Choroid plexus epithelial cell (primary cell): Measurements from ENCODE around the gene RNF113B.

ENCODE experiments used
- DNase-seq: peaks from one replicate; pipeline ENCODE4 v3.0.0-alpha.2; 2010; ENCODE audit warnings: low read depth
- H3K4me3 ChIP-seq: 2 replicates; pipeline ENCODE4 v1.5.1; 2011; ENCODE audit warnings: low read depth, mild to moderate bottlenecking, control low read depth, low read length, moderate library complexity
- TF ChIP-seq, protein P1 (sequence below): conservative IDR thresholded peaks from 2 replicates; pipeline ENCODE4 v1.5.1; 2011; ENCODE audit warnings: low read depth, mild to moderate bottlenecking, control low read depth, inconsistent platforms, low read length, moderate library complexity

RNF113B gene

DNA sequence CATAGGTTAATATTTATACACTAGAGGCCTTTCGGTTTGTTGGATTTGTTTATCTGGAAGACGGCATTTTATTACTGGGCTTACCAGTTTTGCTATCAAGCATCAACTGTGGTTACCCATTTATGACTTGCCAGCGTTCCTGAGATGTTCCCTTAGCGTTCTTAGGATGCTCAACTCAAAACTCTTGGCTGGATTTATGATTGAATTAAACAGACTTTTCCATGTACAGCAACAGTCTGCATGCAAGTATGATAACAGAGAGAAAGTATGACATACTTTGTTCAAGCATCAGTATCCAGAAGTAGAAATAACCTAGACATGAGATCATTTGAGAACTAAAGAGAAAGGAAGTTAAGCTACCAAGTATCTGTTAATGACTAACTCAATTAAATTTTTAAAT, 29.9 kb upstream of the RNF113B start:
- TF ChIP-seq, protein P1, sequence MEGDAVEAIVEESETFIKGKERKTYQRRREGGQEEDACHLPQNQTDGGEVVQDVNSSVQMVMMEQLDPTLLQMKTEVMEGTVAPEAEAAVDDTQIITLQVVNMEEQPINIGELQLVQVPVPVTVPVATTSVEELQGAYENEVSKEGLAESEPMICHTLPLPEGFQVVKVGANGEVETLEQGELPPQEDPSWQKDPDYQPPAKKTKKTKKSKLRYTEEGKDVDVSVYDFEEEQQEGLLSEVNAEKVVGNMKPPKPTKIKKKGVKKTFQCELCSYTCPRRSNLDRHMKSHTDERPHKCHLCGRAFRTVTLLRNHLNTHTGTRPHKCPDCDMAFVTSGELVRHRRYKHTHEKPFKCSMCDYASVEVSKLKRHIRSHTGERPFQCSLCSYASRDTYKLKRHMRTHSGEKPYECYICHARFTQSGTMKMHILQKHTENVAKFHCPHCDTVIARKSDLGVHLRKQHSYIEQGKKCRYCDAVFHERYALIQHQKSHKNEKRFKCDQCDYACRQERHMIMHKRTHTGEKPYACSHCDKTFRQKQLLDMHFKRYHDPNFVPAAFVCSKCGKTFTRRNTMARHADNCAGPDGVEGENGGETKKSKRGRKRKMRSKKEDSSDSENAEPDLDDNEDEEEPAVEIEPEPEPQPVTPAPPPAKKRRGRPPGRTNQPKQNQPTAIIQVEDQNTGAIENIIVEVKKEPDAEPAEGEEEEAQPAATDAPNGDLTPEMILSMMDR, result no peak
- no peak overlapping the region for H3K4me3 ChIP-seq
- peak; percentile 94 for DNase-seq

DNA sequence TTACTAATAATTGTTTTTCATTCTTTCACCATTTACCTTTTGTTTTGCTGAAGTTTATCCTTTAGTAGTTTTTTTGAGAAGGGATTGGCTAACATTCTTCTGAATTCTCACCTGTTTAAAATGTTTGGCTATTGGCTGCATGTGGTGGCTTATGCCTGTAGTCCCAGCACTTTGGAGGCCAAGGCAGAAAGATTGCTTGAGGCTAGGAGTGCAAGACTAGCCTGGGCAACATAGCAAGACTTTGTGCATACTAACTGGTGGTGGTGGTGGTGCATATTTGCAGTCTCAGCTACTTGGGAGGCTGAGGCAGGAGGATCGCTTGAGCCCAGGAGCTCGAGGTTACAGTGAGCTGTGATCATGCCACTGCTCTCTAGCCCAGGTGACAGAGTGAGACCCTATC, 27.5 kb upstream of the RNF113B start:
- TF ChIP-seq, protein P1, result no peak
- no peak for DNase-seq

DNA sequence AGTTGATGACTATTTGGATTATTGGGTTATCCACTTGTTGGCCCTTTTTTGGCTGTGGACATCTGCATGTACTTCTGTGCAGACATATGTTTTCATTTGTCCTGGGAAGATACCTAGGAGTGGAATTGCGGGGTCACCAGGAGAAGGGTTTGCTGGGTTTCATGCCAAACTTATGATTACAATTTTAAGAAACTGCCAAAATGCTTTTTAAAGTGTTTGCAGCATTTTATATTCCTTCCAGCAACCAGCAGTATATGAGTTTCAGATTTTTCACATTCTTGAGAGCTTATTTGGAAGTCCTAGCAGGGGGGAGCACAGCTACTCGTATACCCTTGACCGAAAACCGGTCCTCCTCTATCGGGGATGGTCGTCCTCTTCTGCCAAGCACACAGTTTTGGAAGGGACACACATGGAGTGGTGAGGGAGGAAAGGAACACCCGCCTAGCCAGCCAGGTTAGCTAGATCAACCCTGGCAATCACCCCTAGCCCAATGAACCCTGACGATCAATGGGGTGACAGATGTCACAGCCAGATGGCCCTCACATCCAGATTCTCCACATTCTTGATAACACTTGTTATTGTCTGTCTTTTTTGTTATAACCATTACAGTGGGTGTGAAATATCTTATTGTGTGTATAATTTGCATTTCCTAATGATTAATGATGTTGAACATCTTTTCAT, 26.7 kb upstream of the RNF113B start:
- TF ChIP-seq, protein P1, result no peak
- no peak overlapping the region for H3K4me3 ChIP-seq
- no peak for DNase-seq

More for the DNA sequence above, 27.5 kb upstream of the RNF113B start:
- H3K4me3 ChIP-seq, result no peak overlapping the region

DNA sequence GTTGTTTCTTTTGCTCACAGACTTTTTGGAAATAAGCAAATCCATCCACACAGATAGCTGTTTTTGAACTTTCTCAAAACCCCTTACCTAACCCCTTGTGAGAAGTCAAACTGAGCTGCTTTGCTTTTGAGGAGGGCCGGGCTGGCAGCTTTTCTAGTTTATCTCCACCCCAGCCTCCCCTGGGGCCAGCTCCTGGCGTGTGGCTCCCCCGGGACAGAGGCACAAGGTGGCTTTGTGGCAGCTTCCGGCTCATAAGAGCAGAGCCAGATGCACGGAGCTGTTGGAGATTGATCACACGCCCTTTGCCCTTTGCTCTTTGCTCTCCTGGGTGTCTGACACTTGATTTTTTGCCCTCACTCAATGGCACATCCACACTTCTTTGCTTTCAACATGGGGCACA, 24.9 kb upstream of the RNF113B start:
- no peak for DNase-seq
- TF ChIP-seq, protein P1, result no peak
- H3K4me3 ChIP-seq, result no peak overlapping the region

DNA sequence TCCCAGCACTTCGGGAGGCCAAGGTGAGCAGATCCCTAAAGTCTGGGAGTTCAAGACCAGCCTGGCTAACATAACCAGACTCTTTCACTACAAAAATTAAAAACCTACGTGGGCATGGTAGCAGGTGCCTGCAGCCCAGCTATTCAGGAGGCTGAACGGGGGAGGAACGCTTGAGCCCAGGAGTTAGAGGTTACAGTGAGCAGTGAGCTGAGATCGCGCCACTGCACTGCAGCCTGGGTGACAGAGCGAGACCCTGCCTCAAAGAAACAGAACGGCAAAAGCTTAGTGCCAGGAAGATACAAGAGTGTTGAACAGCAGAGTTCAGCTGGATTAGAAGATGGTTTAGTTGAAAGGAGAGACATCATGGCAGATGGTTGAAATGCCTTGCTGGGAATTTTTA, 24.1 kb upstream of the RNF113B start:
- TF ChIP-seq, protein P1, result no peak
- no peak overlapping the region for H3K4me3 ChIP-seq
- no peak for DNase-seq

DNA sequence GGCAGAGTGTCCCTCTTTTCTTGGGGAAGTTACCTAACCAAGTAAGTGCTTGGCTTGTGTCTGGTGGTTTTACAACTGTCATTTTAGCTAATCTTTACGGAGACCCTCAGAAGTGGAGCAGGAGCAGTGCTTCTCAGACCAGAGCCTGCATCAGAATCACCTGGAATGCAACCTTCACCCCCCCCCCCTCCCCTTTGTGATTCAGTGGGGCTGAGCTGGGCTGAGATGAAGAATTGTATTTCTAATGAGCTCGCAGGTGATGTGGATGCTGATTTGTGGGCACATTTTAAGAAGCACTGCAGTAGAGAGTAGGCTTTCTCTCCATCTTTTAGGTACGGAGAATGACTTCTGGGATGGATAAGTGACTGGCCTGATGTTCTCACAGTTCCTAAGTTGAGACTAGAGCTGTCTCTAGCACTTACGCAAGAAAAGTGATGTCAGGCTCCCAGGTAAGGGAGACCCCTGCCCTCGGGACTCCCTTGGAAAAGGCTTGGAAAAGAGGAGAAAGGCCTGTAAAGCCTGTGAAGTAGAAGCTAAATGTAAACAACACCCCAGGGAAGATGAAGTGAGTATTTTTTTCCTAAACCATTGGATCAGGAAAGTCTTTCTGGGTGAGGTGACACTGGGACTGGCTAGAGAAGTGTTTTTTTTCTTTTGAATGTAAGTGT, 23.3 kb upstream of the RNF113B start:
- TF ChIP-seq, protein P1, result no peak
- DNase-seq, result no peak
- H3K4me3 ChIP-seq, result no peak overlapping the region

DNA sequence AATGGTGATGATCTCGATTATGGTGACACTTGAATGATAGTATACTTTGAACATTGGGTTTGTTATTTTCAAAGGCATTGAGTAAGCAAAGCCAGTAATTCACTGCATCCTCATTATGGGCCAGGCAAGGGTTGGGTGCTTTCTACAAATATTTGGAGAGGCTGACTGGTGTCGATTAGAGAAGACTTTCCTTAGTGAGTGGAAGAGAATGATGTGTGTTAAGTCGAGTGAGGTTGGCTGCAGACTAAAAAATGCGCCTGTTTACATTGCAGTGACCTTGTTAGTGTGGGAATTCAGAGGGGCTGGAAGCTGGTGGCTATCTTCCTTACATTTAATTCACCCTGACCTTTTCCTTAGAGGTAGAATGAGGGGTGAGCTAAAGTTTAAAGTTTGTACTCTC, 22.4 kb upstream of the RNF113B start:
- no peak overlapping the region for H3K4me3 ChIP-seq
- DNase-seq, result no peak
- TF ChIP-seq, protein P1, result no peak
